SK-N-SH treated with all-trans-retinoic acid at 6 μM for 48 hours (cell line): ENCODE measurements around the gene PRKG2.

ENCODE experiments used
- ATAC-seq: fragments of 200-7000 bp; cut with Tn5 transposase; 3 replicates; pipeline ENCODE4 v1.9.1; 2020; ENCODE audit warnings: mild to moderate bottlenecking, moderate library complexity
- ARNTL ChIP-seq: fragments of 450-650 bp; formaldehyde crosslinking; IDR thresholded peaks from 2 replicates; pipeline ENCODE4 v1.5.0; 2020; ENCODE audit warnings: low read depth, mild to moderate bottlenecking, moderate library complexity, borderline replicate concordance
- BACH2 ChIP-seq: fragments of 250-450 bp; sonication (Bioruptor Pico); IDR thresholded peaks from 2 replicates; pipeline ENCODE4 v1.9.0; 2021; ENCODE audit warnings: mild to moderate bottlenecking, borderline replicate concordance
- CREB5 ChIP-seq: fragments of 250-450 bp; sonication (Bioruptor Pico); IDR thresholded peaks from 2 replicates; pipeline ENCODE4 v1.5.1; 2020; ENCODE audit warnings: low read depth, mild to moderate bottlenecking, moderate library complexity
- CSDC2 ChIP-seq: fragments of 250-450 bp; sonication (Bioruptor Pico); IDR thresholded peaks from 2 replicates; pipeline ENCODE4 v1.5.0; 2020; ENCODE audit warnings: mild to moderate bottlenecking, moderate library complexity
- CSRNP3 ChIP-seq: fragments of 250-450 bp; sonication (Bioruptor Pico); IDR thresholded peaks from 2 replicates; pipeline ENCODE4 v1.5.1; 2021; ENCODE audit warnings: mild to moderate bottlenecking, moderate library complexity
- GLIS3 ChIP-seq: fragments of 250-450 bp; sonication (Bioruptor Pico); IDR thresholded peaks from 2 replicates; pipeline ENCODE4 v1.5.0; 2020; ENCODE audit warnings: mild to moderate bottlenecking, moderate library complexity
- ISL1 ChIP-seq: fragments of 250-450 bp; sonication (Bioruptor Pico); IDR thresholded peaks from 2 replicates; pipeline ENCODE4 v2.1.2; 2022; ENCODE audit warnings: mild to moderate bottlenecking, moderate library complexity
- OSR1 ChIP-seq: fragments of 250-450 bp; sonication (Bioruptor Pico); IDR thresholded peaks from 2 replicates; pipeline ENCODE4 v1.8.0; 2022; ENCODE audit warnings: moderate library complexity, mild to moderate bottlenecking, inconsistent platforms
- PATZ1 ChIP-seq: fragments of 250-450 bp; sonication (Bioruptor Pico); IDR thresholded peaks from 2 replicates; pipeline ENCODE4 v1.8.0; 2020; ENCODE audit warnings: mild to moderate bottlenecking, moderate library complexity, borderline replicate concordance
- POU6F1 ChIP-seq: fragments of 250-450 bp; sonication (Bioruptor Pico); IDR thresholded peaks from 2 replicates; pipeline ENCODE4 v1.8.0; 2021; ENCODE audit warnings: low read depth, mild to moderate bottlenecking, moderate library complexity, borderline replicate concordance
- PPARA ChIP-seq: fragments of 250-450 bp; sonication (Bioruptor Pico); IDR thresholded peaks from 2 replicates; pipeline ENCODE4 v1.5.0; 2020; ENCODE audit warnings: mild to moderate bottlenecking, borderline replicate concordance
- RARB ChIP-seq: fragments of 250-450 bp; sonication (Bioruptor Pico); IDR thresholded peaks from 2 replicates; pipeline ENCODE4 v1.8.0; 2021; ENCODE audit warnings: mild to moderate bottlenecking, moderate library complexity
- TCF4 ChIP-seq: fragments of 250-450 bp; sonication (Bioruptor Pico); IDR thresholded peaks from 2 replicates; pipeline ENCODE4 v1.8.0; 2021; ENCODE audit warnings: mild to moderate bottlenecking, moderate library complexity, borderline replicate concordance
- TOX ChIP-seq: fragments of 250-450 bp; sonication (Bioruptor Pico); IDR thresholded peaks from 2 replicates; pipeline ENCODE4 v1.8.0; 2021; ENCODE audit warnings: mild to moderate bottlenecking, moderate library complexity, borderline replicate concordance
- ZC3H10 ChIP-seq: fragments of 250-450 bp; sonication (Bioruptor Pico); IDR thresholded peaks from 2 replicates; pipeline ENCODE4 v1.5.1; 2021; ENCODE audit warnings: mild to moderate bottlenecking, moderate library complexity
- ZFP3 ChIP-seq: fragments of 250-450 bp; sonication (Bioruptor Pico); IDR thresholded peaks from 2 replicates; pipeline ENCODE4 v1.5.0; 2020; ENCODE audit warnings: mild to moderate bottlenecking, moderate library complexity
- ZFP30 ChIP-seq: fragments of 450-650 bp; formaldehyde crosslinking; IDR thresholded peaks from 2 replicates; pipeline ENCODE4 v1.5.0; 2022; ENCODE audit warnings: mild to moderate bottlenecking, moderate library complexity
- ZNF565 ChIP-seq: fragments of 450-650 bp; formaldehyde crosslinking; conservative IDR thresholded peaks from 2 replicates; pipeline ENCODE4 v1.5.0; 2020; ENCODE audit warnings: low read depth, mild to moderate bottlenecking, moderate library complexity
- ZNF70 ChIP-seq: fragments of 450-650 bp; formaldehyde crosslinking; IDR thresholded peaks from 2 replicates; pipeline ENCODE4 v1.5.0; 2020; ENCODE audit warnings: mild to moderate bottlenecking, moderate library complexity
- ZNF8 ChIP-seq: fragments of 450-650 bp; formaldehyde crosslinking; IDR thresholded peaks from 2 replicates; pipeline ENCODE4 v1.5.0; 2020; ENCODE audit warnings: mild to moderate bottlenecking, moderate library complexity

The PRKG2 gene

GRCh38 chr4:81039351-81039972, 175.6 kb downstream of the PRKG2 start:
- peak; percentile 30; the same call in 1 of the 3 replicates for ATAC-seq
- TF ChIP-seq OSR1 (CRISPR knock-in tag) (no peak), POU6F1 (CRISPR knock-in tag) (no peak), TCF4 (CRISPR knock-in tag) (no peak), ZFP3 (CRISPR knock-in tag) (no peak), ZNF565 (CRISPR knock-in tag) (no peak), GLIS3 (CRISPR knock-in tag) (no peak), ZNF8 (CRISPR knock-in tag) (no peak)
- TF ChIP-seq, all 23 proteins: peak for 0

GRCh38 chr4:81038636-81039350, 176.2 kb downstream of the PRKG2 start:
- TF ChIP-seq ZC3H10 (CRISPR knock-in tag) (no peak), ZFP3 (CRISPR knock-in tag) (no peak), RARB (no peak), TOX (CRISPR knock-in tag) (no peak), TCF4 (CRISPR knock-in tag) (no peak), POU6F1 (CRISPR knock-in tag) (no peak), PATZ1 (no peak), ISL1 (CRISPR knock-in tag) (no peak), ZNF565 (CRISPR knock-in tag) (no peak), CSRNP3 (no peak), BACH2 (CRISPR knock-in tag) (no peak), OSR1 (CRISPR knock-in tag) (no peak), PPARA (CRISPR knock-in tag) (no peak), CREB5 (CRISPR knock-in tag) (no peak), ARNTL (CRISPR knock-in tag) (no peak), ZNF70 (CRISPR knock-in tag) (no peak), ZFP30 (CRISPR knock-in tag) (no peak), CSDC2 (CRISPR knock-in tag) (no peak)
- TF ChIP-seq, all 23 proteins: peak for 0
- no peak; the same call in 2 of the 3 replicates for ATAC-seq
